Measurements from ENCODE around the gene HPS1.

GRCh38 chr10:98472196-98472595 lies 25.5 kb upstream of the HPS1 start:
- TF ChIP-seq CTCF (IDR thresholded peaks at IDR 0.05), result no peak
- TF ChIP-seq EZH2 (IDR thresholded peaks at IDR 0.05), result no peak

Measured in neural progenitor cell (in vitro differentiated cells).